Transverse colon (tissue), 4 donors: ENCODE data around the gene PRPH.

Source experiments
- CTCF ChIP-seq, 5 experiments: fragments of 200-600 bp in 3 of 5; fragments of 450-650 bp in 2 of 5; sonication (generic) in 3 of 5; IDR thresholded peaks; 1 replicate in 2 of 5; 2 replicates in 3 of 5; pipeline ENCODE4 v1.5.1; 2016 to 2017; ENCODE audit warnings: antibody characterized with exemption in 5 of 5, inconsistent platforms in 3 of 5, mild to moderate bottlenecking in 2 of 5, moderate library complexity in 1 of 5
- POLR2AphosphoS5 ChIP-seq, 3 donors: sonication (generic); formaldehyde crosslinking; IDR thresholded peaks; one replicate each; pipeline ENCODE4 v1.6.1; 2016; ENCODE audit warnings: antibody characterized with exemption in 3 of 3

GRCh38 chr12:49295082-49295936, at the start of gene PRPH:
- TF ChIP-seq CTCF (IDR thresholded peaks at IDR 0.05), result no peak
- TF ChIP-seq POLR2AphosphoS5 (IDR thresholded peaks at IDR 0.05), result no peak
